GM18951 (cell line): Measurements from ENCODE around the gene PIP5KL1.

Experiments
- POLR2A ChIP-seq: IDR thresholded peaks from 4 replicates; pipeline ENCODE4 v1.6.1; 2011; ENCODE audit warnings: mild to moderate bottlenecking; ENCODE audit not compliant: insufficient read length, insufficient read depth; ENCODE audit errors: extremely low read depth
- in situ Hi-C: fragments of 300-500 bp; cut with MboI; formaldehyde crosslinking; loops from one replicate; pipeline ENCODE4 v1.12.0; 2022; ENCODE audit warnings: low sequenced_read_pairs, mixed read lengths, inconsistent platforms; ENCODE audit not compliant: unreplicated experiment

The PIP5KL1 gene

DNA sequence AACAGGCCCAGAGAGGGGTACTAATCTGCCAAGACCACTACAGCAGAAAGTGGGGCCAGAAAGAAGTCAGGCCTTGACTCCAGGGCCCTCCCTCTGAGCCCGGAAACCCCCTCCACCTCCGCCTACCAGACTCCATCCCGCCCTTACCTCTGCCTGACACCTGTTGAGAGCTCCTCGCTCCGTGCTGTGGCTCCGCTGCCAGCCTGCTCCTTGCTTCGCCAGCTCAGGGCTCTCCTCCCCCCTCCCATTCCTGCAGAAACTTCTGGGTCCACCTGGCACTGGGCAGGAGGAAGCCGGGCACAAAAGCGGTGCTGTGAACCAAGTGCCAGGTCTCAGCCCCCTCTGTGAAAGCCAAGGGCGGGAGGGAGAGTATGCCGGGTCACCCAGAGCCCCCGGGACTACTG lies 24.8 kb downstream of the PIP5KL1 start:
- peak; percentile 39 for TF ChIP-seq POLR2A
- in situ Hi-C loops: no loop called here

DNA sequence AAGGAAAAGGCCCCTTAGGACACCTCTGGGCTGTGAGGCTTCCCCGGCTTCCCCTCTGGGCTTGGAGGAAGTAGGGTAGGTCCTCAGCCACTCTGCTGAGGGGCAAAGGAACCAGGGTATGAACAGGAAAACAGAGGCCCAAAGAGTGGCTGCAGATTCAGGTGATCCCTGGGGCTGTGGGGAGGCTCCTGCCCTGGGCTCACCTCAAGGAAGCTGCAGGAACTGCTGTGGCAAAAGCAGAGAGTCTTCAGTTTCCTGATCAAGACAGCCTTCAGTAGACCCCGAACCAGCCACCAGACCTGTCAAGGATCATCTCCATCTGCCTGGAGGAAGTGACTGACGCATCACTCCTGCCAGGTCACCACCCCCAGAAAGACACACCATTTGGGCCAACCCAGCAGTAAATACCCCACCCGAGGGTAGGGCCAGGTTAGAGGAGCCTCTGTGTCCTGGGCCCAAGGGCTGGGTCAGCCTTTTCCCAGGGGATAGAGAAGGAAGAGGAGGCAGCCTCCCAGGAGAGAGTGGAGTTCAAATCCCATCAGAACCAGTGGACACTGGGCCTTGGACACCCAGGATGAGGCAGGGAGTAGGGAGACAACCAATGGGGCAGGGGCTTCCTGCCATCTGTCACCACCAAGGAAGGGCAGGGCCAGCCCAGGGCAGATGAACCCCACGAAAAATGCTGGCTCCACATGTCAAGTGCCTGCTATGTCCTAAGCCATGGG lies 25.4 kb downstream of the PIP5KL1 start:
- in situ Hi-C loops: no loop called here
- no peak for TF ChIP-seq POLR2A

DNA sequence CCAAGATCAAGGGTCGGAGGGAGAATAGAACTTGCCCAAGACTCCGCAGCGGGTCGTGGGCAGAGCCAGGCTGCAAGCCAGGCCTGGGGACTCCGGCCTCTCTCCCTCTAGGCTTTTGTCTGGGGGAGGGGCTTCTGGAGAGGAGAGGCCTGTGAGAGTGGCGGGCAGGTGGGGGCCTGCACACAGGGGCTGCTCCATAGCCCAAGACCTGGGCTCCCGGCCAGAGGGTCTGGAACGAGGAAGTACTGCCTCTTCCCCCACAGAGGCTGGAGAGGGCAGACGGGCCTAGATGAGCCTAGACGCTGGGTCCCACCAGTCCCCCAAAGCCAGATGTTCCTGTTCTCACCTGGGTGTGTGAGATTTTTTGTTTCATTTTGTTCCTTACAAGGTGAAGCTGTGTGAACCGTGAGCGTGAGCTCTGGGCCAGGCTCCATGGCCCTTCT lies 26.0 kb downstream of the PIP5KL1 start:
- in situ Hi-C loops: no loop called here

DNA sequence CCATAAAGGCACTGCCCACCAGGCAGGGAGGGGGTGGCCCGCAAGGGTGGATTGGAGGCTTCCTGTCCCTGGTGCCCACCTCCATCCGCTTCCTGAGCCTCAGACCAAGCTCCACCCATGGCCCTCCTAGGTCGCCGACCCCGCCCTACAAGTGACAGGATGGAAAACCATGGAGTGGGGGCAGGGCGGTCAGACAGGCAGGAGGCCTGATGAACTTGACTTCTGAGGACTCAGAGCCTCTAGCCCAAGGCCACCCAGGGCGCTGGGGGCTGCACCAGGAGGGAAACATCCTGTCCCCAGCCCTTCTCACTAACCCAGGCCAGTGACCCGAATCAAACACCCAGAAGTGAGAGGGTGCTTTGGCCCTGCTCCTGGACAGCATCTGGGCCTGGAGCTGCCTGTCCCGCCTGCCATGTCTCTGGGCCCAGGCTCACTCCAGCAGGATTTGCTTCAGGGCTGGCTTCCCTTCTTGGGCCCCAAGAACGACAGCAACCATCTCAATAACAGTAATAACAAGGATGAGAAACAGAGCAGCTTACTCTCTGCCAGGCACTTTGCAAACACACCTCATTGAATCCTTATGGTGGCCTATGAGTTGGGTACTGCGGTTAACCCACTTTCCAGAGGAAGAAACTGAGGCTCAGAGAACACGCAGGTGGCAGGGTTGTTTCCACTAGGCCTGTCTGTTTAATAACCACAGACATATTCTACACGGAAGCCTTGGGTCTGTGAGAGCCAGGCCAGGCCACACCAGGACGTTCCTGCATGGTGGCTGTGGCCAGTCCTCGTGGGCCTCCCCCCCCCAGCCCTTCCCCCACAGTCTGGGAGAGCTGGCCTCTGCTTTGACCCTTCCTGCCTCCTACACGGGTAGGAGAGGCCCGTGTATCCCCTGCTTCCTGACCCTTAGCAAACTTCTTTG lies 26.8 kb downstream of the PIP5KL1 start:
- peak; percentile 35 for TF ChIP-seq POLR2A
- in situ Hi-C loops: no loop called here

More for the DNA sequence above, 26.0 kb downstream of the PIP5KL1 start:
- no peak for TF ChIP-seq POLR2A

DNA sequence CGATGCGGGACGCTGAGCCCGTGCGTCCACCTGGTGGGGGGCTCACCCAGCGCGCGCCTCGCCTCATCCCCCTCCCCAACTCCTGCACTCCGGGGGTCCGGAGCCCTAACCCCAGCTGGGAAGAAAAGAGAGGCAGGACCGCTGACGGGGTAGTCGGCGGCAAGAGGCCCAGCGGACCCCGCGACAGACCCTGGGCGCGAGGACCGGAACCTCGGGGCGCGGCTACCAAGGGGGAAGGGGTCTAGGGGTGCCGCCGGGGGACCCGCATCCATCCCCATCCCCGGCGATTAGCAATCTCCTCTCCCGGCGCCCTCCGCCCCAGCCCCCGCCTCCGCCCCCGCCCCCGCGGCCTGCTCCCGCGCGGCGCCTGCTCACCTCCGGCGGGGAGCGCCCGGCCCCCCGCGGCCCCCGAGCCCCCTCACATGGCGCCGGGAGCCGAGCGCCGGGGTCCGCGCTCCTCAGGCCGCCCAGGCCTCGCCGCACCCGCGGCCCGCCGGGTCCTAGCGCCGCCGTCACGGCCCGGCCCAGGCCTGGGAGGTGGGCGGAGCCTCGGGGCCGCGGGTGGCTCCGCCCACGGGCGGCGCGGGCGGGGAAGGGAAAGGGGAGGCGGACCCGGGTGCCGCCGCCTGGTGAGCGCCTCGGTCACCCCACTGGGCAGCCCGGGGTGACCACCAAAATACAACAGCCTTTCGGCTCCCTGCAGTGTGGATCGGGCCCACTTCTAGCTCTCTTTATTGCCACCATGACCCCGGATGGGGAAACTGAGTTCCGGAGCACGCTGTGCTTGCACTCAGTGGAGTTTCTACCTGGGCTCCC lies 31.2 kb downstream of the PIP5KL1 start, which contains the start of gene ST6GALNAC6:
ST6GALNAC6 (minus strand) TSS at position 476 of the 816 bp plus-strand sequence. CDS start 1,622 bp downstream, outside the sequence.
- peak; percentile 64 for TF ChIP-seq POLR2A
- in situ Hi-C loops: no loop called here

DNA sequence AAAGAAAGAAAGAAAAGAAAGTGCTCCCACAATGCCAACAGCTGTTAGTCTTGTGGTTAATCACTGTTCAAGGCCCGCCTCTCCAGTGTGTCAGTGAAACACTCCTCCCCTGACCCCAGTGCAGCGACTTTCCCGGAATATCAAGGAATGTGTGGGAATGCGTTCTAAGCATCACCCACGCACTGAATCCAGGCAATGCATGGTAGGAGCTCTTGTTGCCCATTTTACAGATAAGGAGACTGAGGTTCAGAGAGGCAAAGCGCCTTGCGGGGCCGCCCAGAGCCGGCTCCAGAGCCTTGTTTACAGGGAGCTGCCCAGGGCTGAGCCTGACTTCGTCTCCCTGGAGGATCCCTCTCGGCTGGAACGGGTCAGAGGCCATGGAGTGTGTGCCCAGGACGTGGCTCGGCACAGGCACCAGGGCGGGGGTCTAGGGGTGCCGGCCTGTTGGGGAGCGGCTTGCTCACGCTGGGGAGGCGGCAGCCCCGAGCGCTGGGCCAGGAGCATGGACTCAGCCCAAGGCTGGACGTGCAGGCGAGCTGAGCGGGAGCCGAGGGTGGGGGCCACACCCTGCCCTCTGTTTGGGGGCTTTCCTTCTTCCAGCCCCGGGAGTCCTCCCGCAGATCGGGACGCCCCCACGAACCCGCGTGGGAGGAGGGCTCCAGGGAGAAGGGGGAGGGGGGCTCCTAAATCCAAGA lies 32.0 kb downstream of the PIP5KL1 start:
- TF ChIP-seq POLR2A: no peak

DNA sequence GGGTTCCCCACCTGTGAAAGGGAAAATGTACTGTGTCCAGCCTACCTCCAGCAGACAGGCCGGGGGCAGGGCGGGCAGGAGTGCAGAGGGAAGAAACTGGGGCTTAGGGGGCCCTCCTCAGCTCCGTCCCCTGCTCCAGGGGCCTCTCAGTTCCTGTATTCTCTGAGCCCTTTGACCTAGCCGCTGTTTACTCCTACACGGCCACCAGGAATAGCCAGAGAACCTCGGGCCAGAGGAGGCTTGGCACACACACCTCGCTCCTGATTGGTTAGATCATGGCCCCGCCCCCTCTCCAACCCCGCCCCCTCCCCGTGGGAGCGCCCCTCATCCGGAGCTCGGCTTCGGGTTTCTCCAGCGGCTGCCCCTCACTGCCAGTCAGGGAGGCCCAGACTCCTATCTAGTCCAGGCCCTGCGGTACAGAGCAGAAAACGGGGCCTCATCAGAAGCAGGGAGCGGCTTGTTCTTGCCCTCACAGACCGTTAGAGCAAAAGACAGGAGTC lies 33.3 kb downstream of the PIP5KL1 start:
- in situ Hi-C loops: no loop called here
- TF ChIP-seq POLR2A: no peak

More for the DNA sequence above, 32.0 kb downstream of the PIP5KL1 start:
- in situ Hi-C loops: no loop called here

DNA sequence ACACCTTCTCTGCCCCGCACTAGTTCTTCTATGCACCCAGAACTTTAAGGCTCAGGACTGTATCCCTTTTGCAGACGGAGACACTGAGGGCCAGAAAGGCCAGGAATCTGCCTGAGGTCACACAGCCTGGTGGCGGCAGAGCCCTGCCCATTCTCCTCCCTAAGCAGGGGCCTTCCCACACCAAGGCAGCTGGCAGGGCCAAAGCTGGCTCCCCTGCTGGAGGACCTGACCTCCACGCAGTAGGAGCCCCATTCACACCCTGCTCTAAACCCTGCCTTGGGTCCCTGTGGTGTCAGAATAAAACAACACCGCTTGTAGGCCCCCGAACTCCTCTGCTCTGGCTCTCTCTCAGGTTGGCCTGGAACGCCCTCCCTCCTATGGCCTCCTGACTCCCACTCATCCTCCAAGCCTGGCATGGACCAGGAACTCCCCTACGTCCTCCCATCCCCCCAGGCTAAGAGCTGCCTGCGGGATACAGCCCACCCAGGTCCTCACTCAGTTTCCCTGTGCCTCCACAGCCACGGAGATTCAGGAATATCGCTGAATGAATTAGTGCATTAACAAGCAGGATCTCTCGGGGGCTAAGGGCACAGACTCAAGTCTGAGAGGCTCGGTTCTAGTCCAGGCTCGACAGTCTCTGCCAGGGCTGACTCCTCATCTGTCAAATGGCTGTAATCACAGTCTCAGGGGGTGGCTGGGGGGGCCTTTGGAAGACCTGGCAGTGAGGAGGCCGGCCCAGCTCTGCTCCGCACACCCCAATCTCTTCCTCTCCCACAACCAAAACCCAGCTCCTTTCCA lies 34.0 kb downstream of the PIP5KL1 start:
- no peak for TF ChIP-seq POLR2A
- in situ Hi-C loops: no loop called here

DNA sequence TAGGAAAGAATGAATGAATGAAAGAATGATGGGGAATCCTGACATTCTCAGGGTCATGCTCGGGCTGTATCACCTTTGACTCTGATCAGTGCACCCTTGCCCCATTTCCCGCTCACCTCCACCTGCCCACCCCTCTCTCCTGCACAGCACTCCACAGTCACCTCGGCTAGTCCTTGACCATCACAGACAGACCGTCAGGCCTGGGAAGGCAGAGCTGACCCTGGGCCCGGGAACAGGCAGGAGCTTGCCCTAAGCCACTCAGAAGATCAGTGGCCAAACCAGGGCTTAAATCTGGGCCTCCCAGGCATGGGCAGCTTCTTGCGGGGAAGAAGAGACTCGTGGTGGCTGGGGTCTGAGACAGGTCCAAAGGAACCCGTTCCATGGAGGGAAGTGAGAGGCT lies 34.8 kb downstream of the PIP5KL1 start:
- TF ChIP-seq POLR2A: no peak
- in situ Hi-C loops: no loop called here

DNA sequence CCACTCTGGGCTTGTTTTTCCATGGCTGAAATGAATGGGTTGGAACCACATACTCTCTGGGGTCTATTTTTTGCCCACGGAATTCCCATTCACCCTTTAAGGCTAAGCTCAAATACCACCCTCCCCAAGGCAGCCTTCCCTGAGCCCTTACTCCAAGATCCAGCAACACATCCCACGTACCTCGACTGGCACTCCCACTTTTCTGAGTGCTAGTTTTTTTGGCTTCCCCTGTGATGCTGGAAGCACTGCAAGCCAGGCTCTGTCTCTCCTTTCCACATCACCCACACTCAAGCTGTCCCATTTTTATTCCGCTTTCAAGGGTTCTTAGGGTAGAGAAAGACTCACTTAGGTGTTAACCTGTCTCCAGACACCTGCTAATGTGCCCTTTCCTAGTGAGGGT lies 37.2 kb downstream of the PIP5KL1 start:
- in situ Hi-C loops: no loop called here

DNA sequence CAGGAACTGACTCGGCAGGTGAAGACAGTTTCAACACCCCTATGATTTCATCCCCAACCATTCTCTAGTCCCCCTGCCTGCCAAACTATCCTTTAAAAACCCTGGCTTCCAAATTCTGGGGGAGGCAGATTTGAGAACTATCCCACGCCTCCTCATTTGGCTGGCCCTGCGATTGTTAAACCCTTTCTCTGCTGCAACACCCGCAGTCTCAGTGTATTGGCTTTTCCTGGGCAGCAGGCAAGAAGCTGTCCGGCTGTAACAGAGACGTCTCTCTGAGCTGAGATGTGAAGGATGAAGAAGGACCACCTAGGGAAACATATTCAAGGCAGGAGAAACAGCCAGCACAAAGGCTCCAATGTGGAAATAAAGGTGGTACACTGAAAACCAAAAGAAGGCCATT lies 37.7 kb downstream of the PIP5KL1 start:
- TF ChIP-seq POLR2A: no peak
- in situ Hi-C loops: no loop called here

More for the DNA sequence above, 37.2 kb downstream of the PIP5KL1 start:
- TF ChIP-seq POLR2A: no peak

DNA sequence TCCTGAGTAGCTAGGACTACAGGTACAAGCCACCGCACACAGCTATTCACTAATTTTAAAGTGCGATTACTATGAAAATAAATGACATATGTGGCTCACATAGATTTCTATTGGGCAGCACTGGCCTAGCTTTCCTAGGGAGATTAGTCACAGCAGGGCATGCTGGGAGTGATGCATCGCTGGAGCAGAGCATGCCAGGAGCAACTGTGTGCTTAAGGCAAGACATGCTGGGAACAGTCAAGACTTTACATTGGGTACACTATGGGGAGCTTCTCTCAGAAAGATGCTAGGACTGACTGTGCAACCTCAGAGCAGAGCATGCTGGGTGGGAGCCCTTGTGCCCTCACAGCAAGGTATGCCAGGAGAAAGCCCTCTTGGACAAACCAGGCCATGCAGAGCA lies 40.5 kb downstream of the PIP5KL1 start:
- TF ChIP-seq POLR2A: no peak
- in situ Hi-C loops: no loop called here

DNA sequence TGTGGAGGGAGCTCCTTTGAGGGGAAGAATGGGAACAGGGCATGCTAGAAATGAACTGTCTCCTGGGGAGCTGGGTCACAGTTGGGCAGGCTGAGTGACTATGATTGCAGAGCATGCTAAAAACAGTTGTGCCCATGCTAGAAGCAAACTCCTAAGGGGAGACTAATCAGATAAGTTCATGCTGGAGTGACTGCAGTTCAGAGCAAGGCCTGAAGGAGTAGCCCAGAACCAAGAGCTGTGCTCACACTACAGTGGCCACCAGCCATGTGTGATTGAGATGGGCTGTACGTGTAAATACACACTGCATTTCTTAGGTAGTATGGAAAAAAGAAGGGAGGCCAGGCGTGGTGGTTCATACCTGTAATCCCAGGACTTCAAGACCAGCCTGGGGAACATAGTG lies 42.8 kb downstream of the PIP5KL1 start:
- in situ Hi-C loops: no loop called here
- no peak for TF ChIP-seq POLR2A
